GM12891 (cell line): ENCODE data around the gene HS3ST4.

Experiments
- POLR2A ChIP-seq: IDR thresholded peaks from 2 replicates; pipeline ENCODE4 v1.6.1; 2011; ENCODE audit warnings: low read depth, low read length, control low read depth
- POLR2AphosphoS5 ChIP-seq: IDR thresholded peaks from 2 replicates; pipeline ENCODE4 v1.6.1; 2011; ENCODE audit warnings: low read depth, low read length, control low read depth
- POU2F2 ChIP-seq: IDR thresholded peaks from 2 replicates; pipeline ENCODE4 v1.6.1; 2011; ENCODE audit warnings: low read depth, mild to moderate bottlenecking, control low read depth, low read length, moderate library complexity
- TAF1 ChIP-seq: IDR thresholded peaks from 2 replicates; pipeline ENCODE4 v1.6.1; 2011; ENCODE audit warnings: low read depth, low read length, control low read depth

- TF ChIP-seq POLR2AphosphoS5 (no peak), POLR2A (no peak), TAF1 (no peak), POU2F2 (no peak)
Observed at GRCh38 chr16:25855818-25856217, 164.1 kb downstream of the HS3ST4 start.
